HEK293T (cell line): ENCODE data around the gene RIMS1.

Experiments used
- ARNT ChIP-seq: fragments of 450-650 bp; IDR thresholded peaks from 2 replicates; pipeline ENCODE4 v1.6.1; 2017; ENCODE audit warnings: mild to moderate bottlenecking
- BHLHE40 ChIP-seq: fragments of 450-650 bp; IDR thresholded peaks from 2 replicates; pipeline ENCODE4 v1.6.1; 2016; ENCODE audit warnings: mild to moderate bottlenecking, moderate library complexity, borderline replicate concordance
- CTBP1 ChIP-seq: fragments of 450-650 bp; IDR thresholded peaks from 2 replicates; pipeline ENCODE4 v1.6.1; 2016; ENCODE audit warnings: borderline replicate concordance
- ELF4 ChIP-seq: fragments of 450-650 bp; IDR thresholded peaks from 2 replicates; pipeline ENCODE4 v1.6.1; 2017; ENCODE audit warnings: antibody characterized with exemption
- FOXA1 ChIP-seq: fragments of 450-650 bp; IDR thresholded peaks from 2 replicates; pipeline ENCODE4 v1.6.1; 2016; ENCODE audit warnings: mild to moderate bottlenecking
- FOXK2 ChIP-seq: fragments of 450-650 bp; IDR thresholded peaks from 2 replicates; pipeline ENCODE4 v1.6.1; 2016; ENCODE audit warnings: mild to moderate bottlenecking
- FOXM1 ChIP-seq: fragments of 450-650 bp; IDR thresholded peaks from 2 replicates; pipeline ENCODE4 v1.6.1; 2017; ENCODE audit warnings: mild to moderate bottlenecking, borderline replicate concordance
- HDGF ChIP-seq: fragments of 450-650 bp; IDR thresholded peaks from 2 replicates; pipeline ENCODE4 v1.6.1; 2017; ENCODE audit warnings: antibody characterized with exemption, borderline replicate concordance
- NFRKB ChIP-seq: fragments of 450-650 bp; IDR thresholded peaks from 2 replicates; pipeline ENCODE4 v1.6.1; 2016; ENCODE audit warnings: mild to moderate bottlenecking, moderate library complexity
- SP1 ChIP-seq: fragments of 450-650 bp; IDR thresholded peaks from 2 replicates; pipeline ENCODE4 v1.6.1; 2017
- SUZ12 ChIP-seq: fragments of 450-650 bp; IDR thresholded peaks from 2 replicates; pipeline ENCODE4 v1.6.1; 2016; ENCODE audit warnings: mild to moderate bottlenecking
- TARDBP ChIP-seq: fragments of 450-650 bp; IDR thresholded peaks from 2 replicates; pipeline ENCODE4 v1.6.1; 2016
- ZNF384 ChIP-seq: fragments of 450-650 bp; IDR thresholded peaks from 2 replicates; pipeline ENCODE4 v1.6.1; 2016
- TF ChIP-seq, protein P1 (sequence below): fragments of 450-650 bp; IDR thresholded peaks from 2 replicates; pipeline ENCODE4 v1.6.1; 2016

DNA sequence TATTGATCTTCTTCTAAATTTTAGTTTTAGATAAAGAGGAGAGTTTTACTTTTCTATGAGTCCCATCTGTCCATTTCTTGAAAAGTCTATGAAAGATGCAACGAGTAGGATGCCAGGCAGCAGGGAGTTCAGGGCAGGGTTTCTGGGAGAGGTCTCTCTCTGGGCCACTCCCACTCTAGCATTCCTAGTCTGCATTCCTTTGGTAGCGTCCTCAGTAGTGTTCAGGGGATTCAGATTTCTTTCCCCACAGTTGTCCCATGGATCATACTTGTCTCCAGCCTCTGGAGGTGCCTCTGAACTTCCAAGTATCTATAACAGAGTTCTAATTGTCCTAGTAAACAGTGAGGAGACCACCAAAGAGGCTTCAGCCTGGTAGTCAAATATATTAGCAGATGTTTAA is 225.3 kb downstream of the RIMS1 start:
- TF ChIP-seq FOXK2 (no peak), NFRKB (no peak), ELF4 (no peak), FOXA1 (no peak), ARNT (no peak), ZNF384 (no peak), FOXM1 (no peak), SP1 (no peak), SUZ12 (no peak), BHLHE40 (no peak), TARDBP (no peak), HDGF (no peak), CTBP1 (no peak)
- TF ChIP-seq, protein P1, sequence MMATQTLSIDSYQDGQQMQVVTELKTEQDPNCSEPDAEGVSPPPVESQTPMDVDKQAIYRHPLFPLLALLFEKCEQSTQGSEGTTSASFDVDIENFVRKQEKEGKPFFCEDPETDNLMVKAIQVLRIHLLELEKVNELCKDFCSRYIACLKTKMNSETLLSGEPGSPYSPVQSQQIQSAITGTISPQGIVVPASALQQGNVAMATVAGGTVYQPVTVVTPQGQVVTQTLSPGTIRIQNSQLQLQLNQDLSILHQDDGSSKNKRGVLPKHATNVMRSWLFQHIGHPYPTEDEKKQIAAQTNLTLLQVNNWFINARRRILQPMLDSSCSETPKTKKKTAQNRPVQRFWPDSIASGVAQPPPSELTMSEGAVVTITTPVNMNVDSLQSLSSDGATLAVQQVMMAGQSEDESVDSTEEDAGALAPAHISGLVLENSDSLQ = no peak
